GM12892 (cell line): ENCODE results near the gene OR8J3. TPM values are rescaled to one million over a fixed set of nuclear protein-coding genes. Genes with fewer than 3 reads are reported as not detected.
"Not testable (repeated sequence)": the region's sequence is repeated elsewhere in the genome, so short reads cannot be mapped to it uniquely, and the experiment has no call there.

Experiments used
- DNase-seq: peaks from one replicate; pipeline ENCODE4 v3.0.0; 2011; ENCODE audit not compliant: insufficient read length
- FAIRE-seq: peaks from 2 replicates; lab custom pipeline; 2011; peaks lifted over from hg19 to GRCh38; lab: Jason Lieb, UNC
- POLR2A ChIP-seq: IDR thresholded peaks from 2 replicates; pipeline ENCODE4 v1.6.1; 2011; ENCODE audit warnings: low read depth, low read length, control low read depth
- POLR2AphosphoS5 ChIP-seq: IDR thresholded peaks from 2 replicates; pipeline ENCODE4 v1.6.1; 2011; ENCODE audit warnings: low read depth, low read length, control low read depth
- TAF1 ChIP-seq: IDR thresholded peaks from 2 replicates; pipeline ENCODE4 v1.6.1; 2011; ENCODE audit warnings: low read depth, mild to moderate bottlenecking, control low read depth, low read length, borderline replicate concordance
- polyA plus RNA-seq: library from polyadenylated mRNA; unstranded; fragments of >200 nt; gene quantifications from one replicate; pipeline ENCODE4 v1.2.1, GENCODE V29; 2012; ENCODE audit warnings: missing spikeins, inconsistent platforms; ENCODE audit not compliant: missing spikeins

OR8J3 gene, protein sequence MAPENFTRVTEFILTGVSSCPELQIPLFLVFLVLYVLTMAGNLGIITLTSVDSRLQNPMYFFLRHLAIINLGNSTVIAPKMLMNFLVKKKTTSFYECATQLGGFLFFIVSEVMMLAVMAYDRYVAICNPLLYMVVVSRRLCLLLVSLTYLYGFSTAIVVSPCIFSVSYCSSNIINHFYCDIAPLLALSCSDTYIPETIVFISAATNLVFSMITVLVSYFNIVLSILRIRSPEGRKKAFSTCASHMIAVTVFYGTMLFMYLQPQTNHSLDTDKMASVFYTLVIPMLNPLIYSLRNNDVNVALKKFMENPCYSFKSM
- polyA plus RNA-seq, result not detected

DNA sequence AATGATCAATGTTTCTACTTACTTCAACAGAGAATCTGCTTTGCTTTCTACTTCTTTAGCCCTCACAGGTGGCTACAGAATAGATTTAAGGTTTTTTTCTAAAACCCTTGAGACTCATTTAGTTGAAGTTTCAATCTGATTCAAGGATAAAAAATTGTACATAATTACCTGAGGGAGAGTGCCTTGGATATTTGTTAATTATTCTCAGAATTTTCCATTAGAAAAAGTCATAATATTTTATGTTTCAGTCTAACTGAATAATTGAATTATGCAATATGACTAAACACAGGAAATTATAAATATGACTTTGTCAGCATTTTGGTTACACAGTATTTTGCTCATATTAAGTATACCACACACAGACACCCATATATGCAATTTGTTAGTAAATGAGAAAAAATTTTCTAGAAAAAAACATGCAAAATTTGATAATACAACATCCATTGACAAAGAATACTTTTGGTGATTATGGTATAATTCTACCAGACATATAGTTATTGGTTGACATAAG is at the start of gene OR8J3:
TSS of gene OR8J3 (minus strand) at position 51 of the 511 bp plus-strand sequence. CDS start 2,483 bp downstream, outside the sequence.
- no peak for DNase-seq
- FAIRE-seq, result no peak
- TF ChIP-seq TAF1 (no peak), POLR2A (no peak), POLR2AphosphoS5 (no peak)

DNA sequence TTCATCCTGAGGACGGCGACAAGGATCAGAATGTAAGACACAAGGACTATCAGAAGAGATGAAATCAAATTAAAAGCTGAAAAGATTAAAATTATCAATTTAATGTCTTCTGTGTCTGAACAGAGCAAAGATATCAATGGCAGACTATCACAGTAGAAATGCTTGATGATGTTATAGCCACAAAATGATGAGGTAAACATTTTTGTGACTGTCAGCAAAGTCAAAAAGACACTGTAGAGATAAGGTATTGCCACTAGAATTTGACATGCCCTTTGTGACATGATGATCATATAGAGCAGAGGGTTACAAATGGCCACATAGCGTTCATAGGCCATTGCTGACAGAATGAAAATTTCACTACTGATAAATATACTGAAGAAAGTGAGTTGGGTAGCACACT is 48.6 kb upstream of the OR8J3 start:
- no peak for FAIRE-seq
- TF ChIP-seq POLR2A (no peak), POLR2AphosphoS5 (no peak), TAF1 (no peak)
- DNase-seq, result no peak

DNA sequence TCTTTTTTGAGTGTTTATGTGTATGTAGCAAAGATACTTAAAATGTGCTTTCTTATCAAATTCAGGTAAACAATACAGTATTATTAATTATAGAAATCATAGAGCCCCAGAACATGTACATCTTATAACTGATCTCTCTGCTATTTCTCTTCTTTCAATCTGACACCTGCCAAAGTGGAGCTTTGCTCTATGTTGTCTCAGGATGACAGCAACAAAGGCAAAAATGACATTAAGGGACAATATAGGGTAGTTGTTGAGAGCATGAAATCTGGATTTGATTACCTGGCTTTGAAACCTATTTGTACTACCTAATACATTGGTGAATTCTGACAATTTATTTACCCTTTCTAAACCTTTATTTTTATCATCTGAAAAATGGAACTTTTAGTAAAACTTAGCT is 43.5 kb upstream of the OR8J3 start:
- DNase-seq, result no peak
- no peak for FAIRE-seq
- no peak for TF ChIP-seq POLR2AphosphoS5
- no peak for TF ChIP-seq POLR2A
- no peak for TF ChIP-seq TAF1

DNA sequence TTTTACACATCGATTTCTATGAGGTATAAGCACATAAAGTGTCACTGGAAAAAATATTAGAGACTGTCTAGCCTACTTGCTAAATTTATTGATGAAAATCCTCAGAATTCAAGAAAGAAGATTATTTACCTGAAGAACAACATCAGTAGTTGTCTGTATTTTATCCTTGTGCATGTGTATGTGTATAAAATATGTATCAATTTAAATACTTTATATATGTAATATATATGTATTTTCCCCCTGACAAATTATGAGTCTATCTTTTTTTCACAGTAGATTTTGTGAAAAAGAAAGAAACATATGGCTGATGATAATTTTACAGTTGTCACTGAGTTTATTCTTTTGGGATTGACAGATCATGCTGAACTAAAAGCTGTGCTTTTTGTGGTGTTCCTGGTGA is 36.3 kb upstream of the OR8J3 start, which contains the start of gene OR5J2:
TSS of gene OR5J2 (plus strand) at position 301 of the 400 bp plus-strand sequence. CDS start at position 301, 0 bp downstream.
- FAIRE-seq (no peak), DNase-seq (no peak)
- TF ChIP-seq POLR2A, result no peak
- TF ChIP-seq POLR2AphosphoS5, result no peak
- no peak for TF ChIP-seq TAF1

DNA sequence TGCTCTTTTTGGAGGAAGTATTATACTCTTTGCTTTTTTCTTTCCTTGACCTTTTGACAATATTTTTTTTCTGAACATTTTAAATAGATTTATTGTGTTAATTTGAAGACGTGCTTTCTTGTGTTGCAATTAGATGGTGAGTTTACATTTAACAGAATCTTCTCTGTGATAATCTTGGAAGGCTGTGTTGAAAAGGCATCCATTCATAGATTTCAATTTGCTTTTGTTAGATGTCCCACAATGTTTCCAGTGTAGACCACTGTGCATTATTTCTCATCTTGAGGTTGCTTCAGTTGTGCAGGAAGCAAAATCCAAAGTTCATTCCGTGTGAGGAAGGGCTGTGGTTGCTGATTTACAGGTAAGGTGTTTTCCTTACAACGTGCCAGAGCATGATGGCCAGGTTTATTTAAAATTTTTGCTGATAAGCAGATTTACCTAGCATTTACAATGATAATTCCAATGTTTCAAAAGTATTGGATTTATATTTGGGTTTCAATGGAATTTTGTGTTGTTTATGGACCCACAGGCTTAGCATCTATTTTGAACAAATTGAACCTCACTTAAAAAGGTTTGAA is 32.3 kb upstream of the OR8J3 start:
- no peak for TF ChIP-seq POLR2A
- TF ChIP-seq POLR2AphosphoS5, result no peak
- no peak for TF ChIP-seq TAF1
- DNase-seq (no peak), FAIRE-seq (no peak)

DNA sequence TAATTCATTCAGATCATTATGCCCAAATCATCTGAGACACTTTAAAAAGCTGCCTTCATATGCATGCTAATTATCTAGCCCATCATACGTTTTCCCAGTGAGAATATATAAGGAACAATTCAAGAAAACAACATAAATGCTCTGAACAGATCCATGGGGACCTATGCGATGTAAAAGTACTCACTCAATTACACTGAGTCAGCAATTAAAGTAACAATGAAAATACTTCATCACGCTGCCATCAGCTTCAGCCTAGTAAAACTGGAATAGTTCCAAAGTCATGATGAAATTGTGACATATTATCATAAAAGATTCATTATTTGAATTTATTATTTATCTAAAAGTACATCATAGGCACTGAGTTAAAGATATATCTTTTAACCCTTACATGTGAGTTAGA is 23.8 kb upstream of the OR8J3 start:
- TF ChIP-seq POLR2A, result no peak
- TF ChIP-seq TAF1, result no peak
- no peak for TF ChIP-seq POLR2AphosphoS5
- FAIRE-seq, result no peak
- no peak for DNase-seq

DNA sequence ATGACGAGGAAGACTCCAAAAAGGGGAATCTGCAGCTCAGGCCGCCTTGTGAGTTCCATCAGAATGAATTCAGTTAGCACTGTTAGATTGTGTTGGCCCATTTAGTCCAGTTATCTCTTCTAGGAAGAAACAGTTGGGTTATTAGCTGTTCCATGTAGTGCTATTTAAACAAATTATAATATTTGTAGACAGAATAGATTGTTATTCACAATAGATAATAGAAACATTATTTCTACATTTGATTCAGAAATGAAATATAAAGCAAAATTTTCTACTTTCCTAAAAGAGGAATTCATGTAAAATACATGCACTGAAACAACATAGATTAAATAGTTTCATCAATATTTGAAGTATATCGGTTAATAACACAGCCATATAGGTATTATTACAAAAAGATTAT is 20.2 kb upstream of the OR8J3 start, which contains the start of gene OR8K5:
TSS of gene OR8K5 (minus strand) at position 101 of the 400 bp plus-strand sequence. CDS start at position 101, 0 bp downstream.
- TF ChIP-seq TAF1, result no peak
- TF ChIP-seq POLR2A, result no peak
- no peak for TF ChIP-seq POLR2AphosphoS5
- FAIRE-seq, result no peak
- no peak for DNase-seq

DNA sequence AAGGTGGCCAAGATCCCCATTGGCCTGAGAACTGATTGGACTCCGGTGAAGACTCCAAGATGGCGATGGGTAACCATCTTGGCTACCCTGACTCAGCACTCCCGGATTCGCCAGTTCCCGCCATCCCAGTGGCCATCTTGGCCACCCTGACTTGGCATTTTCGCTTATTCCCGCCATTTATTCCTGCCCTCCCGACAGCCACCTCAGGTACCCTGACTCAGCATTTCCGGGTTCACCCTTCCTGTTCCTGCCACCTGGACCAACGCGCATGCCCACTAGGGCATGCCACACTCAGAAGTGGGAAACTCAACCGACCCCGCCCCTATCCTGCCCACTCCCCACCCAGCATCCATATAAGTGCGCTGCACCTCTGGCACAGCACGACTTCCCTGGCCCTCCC is 12.3 kb upstream of the OR8J3 start:
- TF ChIP-seq POLR2A (no peak), POLR2AphosphoS5 (no peak), TAF1 (no peak)
- DNase-seq, result no peak
- FAIRE-seq, result no peak

DNA sequence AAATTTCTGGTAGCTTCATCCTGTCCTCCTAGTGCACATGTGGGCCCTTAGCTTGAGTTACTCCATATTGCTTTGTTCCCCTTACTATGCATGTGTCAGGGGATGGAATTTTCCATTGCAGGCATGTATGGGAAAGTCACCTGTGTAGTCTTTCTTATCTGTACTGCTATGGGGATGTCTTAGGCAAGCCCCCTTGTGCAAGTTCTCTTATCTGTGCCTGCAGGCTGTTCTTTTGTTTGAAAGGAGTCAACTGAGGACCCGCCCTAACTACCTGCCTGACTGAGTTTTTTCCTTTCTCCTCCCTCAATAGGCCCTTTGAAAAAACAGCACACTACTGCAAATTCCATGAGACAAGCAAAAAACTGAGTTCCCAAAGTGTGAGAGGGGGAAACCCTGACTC is 11.4 kb upstream of the OR8J3 start:
- FAIRE-seq (no peak), DNase-seq (no peak)
- TF ChIP-seq TAF1, result no peak
- TF ChIP-seq POLR2A, result no peak
- TF ChIP-seq POLR2AphosphoS5, result no peak

DNA sequence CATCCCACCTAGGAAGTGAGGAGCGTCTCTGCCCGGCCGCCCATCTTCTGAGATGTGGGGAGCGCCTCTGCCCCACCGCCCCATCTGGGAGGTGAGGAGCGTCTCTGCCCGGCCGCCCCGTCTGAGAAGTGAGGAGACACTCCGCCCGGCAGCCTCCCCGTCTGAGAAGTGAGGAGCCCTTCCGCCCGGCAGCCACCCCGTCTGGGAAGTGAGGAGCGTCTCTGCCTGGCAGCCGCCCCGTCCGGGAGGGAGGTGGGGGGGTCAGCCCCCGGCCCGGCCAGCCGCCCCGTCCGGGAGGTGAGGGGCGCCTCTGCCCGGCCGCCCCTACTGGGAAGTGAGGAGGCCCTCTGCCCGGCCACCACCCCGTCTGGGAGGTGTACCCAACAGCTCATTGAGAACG is 3.7 kb upstream of the OR8J3 start:
- not testable (repeated sequence) for FAIRE-seq, DNase-seq

DNA sequence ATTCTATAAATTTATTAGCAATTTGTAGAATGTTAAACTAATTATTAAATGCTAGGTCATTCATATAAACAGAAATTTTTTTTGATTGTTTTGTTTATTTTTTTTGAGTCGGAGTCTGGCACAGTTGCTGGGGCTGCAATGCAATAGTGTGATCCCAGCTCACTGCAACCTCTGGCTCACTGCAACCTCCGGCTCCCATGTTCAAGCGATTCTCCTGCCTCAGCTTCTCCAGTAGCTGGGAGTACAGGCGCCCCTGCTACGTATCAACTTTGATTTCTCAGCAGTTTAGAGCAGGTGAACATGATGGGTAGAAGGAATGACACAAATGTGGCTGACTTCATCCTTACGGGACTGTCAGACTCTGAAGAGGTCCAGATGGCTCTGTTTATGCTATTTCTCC is 17.9 kb downstream of the OR8J3 start, which contains the start of gene OR8H3:
TSS of gene OR8H3 (plus strand) at position 301 of the 400 bp plus-strand sequence. CDS start at position 301, 0 bp downstream.
- FAIRE-seq (no peak), DNase-seq (no peak)
- TF ChIP-seq POLR2AphosphoS5 (no peak), POLR2A (no peak), TAF1 (no peak)

DNA sequence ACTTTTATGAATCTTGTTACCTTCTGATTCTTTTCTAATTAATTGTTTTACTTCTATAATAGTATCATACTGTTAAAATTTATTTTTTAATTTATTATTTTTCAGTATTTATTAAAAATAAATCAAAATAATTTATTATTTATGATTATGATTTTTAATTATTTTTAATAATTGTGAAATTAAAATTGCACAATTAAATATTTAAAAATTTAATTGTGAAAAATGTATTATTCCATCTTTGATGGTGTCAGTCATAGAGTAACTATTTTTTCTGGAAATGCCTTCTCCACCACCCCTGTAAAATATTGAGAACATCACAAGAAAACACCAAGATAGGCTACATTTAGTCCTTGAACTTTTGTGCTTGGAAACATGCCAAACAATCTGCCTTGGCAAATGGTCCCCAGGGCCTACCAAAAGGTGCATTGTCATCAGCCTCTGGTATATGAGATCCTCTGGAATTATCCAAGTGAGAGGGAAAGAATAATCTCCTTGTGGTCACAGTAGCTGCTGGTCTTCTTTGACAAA is 36.7 kb downstream of the OR8J3 start, which contains the start of gene OR8H2:
TSS of gene OR8H2 (plus strand) at position 478 of the 528 bp plus-strand sequence. CDS start 1,356 bp downstream, outside the sequence.
- DNase-seq (no peak), FAIRE-seq (no peak)
- TF ChIP-seq TAF1 (no peak), POLR2A (no peak), POLR2AphosphoS5 (no peak)
